AG09309 (cell line): ENCODE data around the gene PRKACG.

Experiments
- DNase-seq: peaks from one replicate; pipeline ENCODE4 v3.0.0-alpha.2; 2010; ENCODE audit warnings: low read depth
- H3K4me3 ChIP-seq: 2 replicates; pipeline ENCODE4 v1.5.1; 2011; ENCODE audit warnings: mild to moderate bottlenecking, low read depth, low read length, moderate library complexity; ENCODE audit not compliant: control insufficient read depth
- CTCF ChIP-seq: IDR thresholded peaks from 2 replicates; pipeline ENCODE4 v1.5.1; 2011; ENCODE audit warnings: mild to moderate bottlenecking, low read depth, low read length, inconsistent platforms; ENCODE audit not compliant: insufficient read depth, control insufficient read depth; ENCODE audit errors: missing control alignments

PRKACG gene

DNA sequence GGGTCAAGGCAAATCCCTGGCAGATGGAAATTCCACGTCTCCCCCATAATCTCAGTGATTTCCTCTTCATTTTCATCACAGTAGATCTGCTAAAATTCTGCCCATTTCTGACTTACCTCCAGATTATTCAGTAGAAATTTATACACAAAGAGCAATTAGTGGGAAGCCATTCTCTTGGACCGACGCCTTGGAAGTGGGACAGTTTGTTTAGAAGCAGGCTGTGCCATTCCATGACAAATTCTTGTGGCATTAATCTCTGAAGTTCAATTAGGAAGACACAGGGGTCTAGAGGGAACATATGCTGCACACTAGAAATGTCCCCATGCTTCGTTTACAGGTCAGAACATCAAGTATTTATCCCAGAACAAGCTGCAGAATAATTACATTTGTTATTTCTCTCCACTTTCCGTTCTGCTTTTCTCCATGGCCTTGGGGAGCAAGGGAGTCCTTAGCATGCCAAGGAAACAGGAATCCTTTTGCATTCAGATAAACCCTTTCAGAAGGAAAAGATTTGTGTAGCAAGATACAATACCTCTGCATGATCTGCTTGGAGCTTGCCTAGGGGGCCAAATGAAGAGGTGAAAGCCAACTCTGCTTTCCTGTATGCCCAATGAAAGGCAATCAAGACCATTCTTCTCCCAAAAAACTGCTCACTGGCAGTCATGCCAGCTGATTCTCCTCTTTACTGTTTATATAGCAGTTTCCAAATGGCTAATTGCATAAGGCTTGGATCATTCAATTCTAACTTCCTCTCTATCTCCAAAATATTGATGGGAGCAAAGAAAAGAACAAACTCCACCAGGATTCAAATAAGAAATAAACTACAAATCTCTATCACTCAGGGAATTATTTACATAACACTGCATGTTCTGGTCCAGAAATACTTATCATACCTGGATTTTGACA lies 2.5 kb upstream of the PRKACG start:
- H3K4me3 ChIP-seq: no peak overlapping the region
- DNase-seq: no peak
- TF ChIP-seq CTCF: no peak

GRCh38 chr9:69013382-69013727 lies 558 bp downstream of the PRKACG start:
- DNase-seq: no peak
- H3K4me3 ChIP-seq: no peak overlapping the region
- TF ChIP-seq CTCF: no peak

- H3K4me3 ChIP-seq: no peak overlapping the region
- no peak for TF ChIP-seq CTCF
- no peak for DNase-seq
Observed at GRCh38 chr9:69012696-69013381, 1.1 kb downstream of the PRKACG start.

- DNase-seq: no peak
- H3K4me3 ChIP-seq: no peak overlapping the region
- no peak for TF ChIP-seq CTCF
Observed at GRCh38 chr9:69009708-69010107, 4.2 kb downstream of the PRKACG start.

GRCh38 chr9:69004836-69005235 lies 9.1 kb downstream of the PRKACG start:
- no peak for TF ChIP-seq CTCF
- no peak overlapping the region for H3K4me3 ChIP-seq
- no peak for DNase-seq

- DNase-seq: no peak
- H3K4me3 ChIP-seq: no peak overlapping the region
- TF ChIP-seq CTCF: no peak
Observed at GRCh38 chr9:69003051-69003450, 10.9 kb downstream of the PRKACG start.

DNA sequence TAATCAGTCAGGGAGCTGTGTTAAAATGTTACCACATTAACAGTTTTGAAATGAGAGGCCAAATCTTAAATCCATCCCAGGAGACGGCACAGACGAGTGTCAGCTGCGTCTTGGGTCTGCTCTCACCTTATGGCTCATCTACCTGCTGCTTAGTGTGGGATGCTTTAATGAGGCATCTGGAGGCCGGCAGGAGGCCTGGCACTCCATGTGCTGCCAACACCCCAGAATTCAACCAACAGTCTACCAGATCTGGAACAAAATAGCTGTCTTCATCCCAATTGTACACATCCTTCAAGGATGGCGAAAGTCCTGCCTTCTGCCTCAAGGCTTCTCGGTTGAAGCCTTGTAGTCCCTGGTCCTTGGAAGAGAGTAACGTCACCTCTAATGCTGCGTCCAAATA lies 12.0 kb downstream of the PRKACG start:
- TF ChIP-seq CTCF: no peak
- no peak for DNase-seq
- H3K4me3 ChIP-seq: no peak overlapping the region
